ENCODE results near the gene PTGIS.

GRCh38 chr20:49460916-49461315 lies 107.0 kb downstream of the PTGIS start:
- TF ChIP-seq CTCF (IDR thresholded peaks at IDR 0.05) (no peak), POLR2A (IDR thresholded peaks at IDR 0.05) (no peak)

All from esophagus squamous epithelium (tissue), 4 donors.